Vagina (tissue), 2 donors: ENCODE data around the gene CRYBA1.
"Not testable (repeated sequence)": the region's sequence is repeated elsewhere in the genome, so short reads cannot be mapped to it uniquely, and the experiment has no call there.

Experiments used
- CTCF ChIP-seq, 3 experiments: fragments of 450-650 bp in 2 of 3; fragments of 200-600 bp in 1 of 3; sonication (generic) in 1 of 3; IDR thresholded peaks; one replicate each; pipeline ENCODE4 v1.5.1; 2017 to 2019; ENCODE audit warnings: antibody characterized with exemption in 3 of 3, mild to moderate bottlenecking in 2 of 3, moderate library complexity in 2 of 3
- POLR2A ChIP-seq, 2 donors: fragments of 450-650 bp; IDR thresholded peaks; one replicate each; pipeline ENCODE4 v1.6.1; 2017; ENCODE audit warnings: antibody characterized with exemption in 2 of 2, mild to moderate bottlenecking in 2 of 2, moderate library complexity in 2 of 2
- POLR2AphosphoS5 ChIP-seq, 2 donors: sonication (generic); formaldehyde crosslinking; IDR thresholded peaks; one replicate each; pipeline ENCODE4 v1.9.0; 2017; ENCODE audit warnings: antibody characterized with exemption in 2 of 2, mild to moderate bottlenecking in 2 of 2, low read depth in 1 of 2; ENCODE audit not compliant: insufficient read depth in 1 of 2

GRCh38 chr17:29204068-29204804, 42.4 kb upstream of the CRYBA1 start:
- not testable (repeated sequence) for TF ChIP-seq CTCF (IDR thresholded peaks at IDR 0.05); POLR2A (IDR thresholded peaks at IDR 0.05); POLR2AphosphoS5 (IDR thresholded peaks at IDR 0.05; ENCODE audit: insufficient read depth in 1 of 2, low read depth in 1 of 2)
